HEK293 (cell line): ENCODE data around the gene BICC1.

ENCODE experiments used
- CTCF ChIA-PET: fragments of 350-600 bp; formaldehyde crosslinking; extraction: SDS; loops from one replicate; lab custom pipeline; 2021; ENCODE audit warnings: antibody characterized with exemption; lab: Yijun Ruan, JAX
- POLR2A ChIA-PET: fragments of 300-600 bp; formaldehyde crosslinking; extraction: SDS; loops from one replicate; lab custom pipeline; 2020; ENCODE audit warnings: antibody characterized with exemption, inconsistent platforms; lab: Yijun Ruan, JAX
- H3K27ac ChIP-seq: fragments of 200-500 bp; sonication (Bioruptor generic); 2 replicates; pipeline ENCODE4 v1.5.1; 2014; ENCODE audit warnings: low read depth, low read length, control low read depth, inconsistent platforms; ENCODE audit errors: extremely low read depth
- H3K36me3 ChIP-seq, 2 experiments: fragments of 200-500 bp in 1 of 2; sonication (Bioruptor generic) in 1 of 2; 1 replicate in 1 of 2; 2 replicates in 1 of 2; pipeline ENCODE4 v1.5.1; 2014 to 2017; ENCODE audit warnings: inconsistent platforms in 2 of 2, low read length in 2 of 2; ENCODE audit not compliant: control insufficient read depth in 2 of 2, insufficient read depth in 1 of 2
- H3K4me1 ChIP-seq: fragments of 200-500 bp; sonication (Bioruptor generic); 2 replicates; pipeline ENCODE4 v1.5.1; 2014; ENCODE audit warnings: mild to moderate bottlenecking, low read length, inconsistent platforms; ENCODE audit not compliant: control insufficient read depth, insufficient read depth
- H3K4me3 ChIP-seq: 2 replicates; pipeline ENCODE4 v1.5.1; 2011; ENCODE audit warnings: low read depth, mild to moderate bottlenecking, control low read depth, low read length, moderate library complexity
- H3K9me3 ChIP-seq: fragments of 200-500 bp; sonication (Bioruptor generic); 2 replicates; pipeline ENCODE4 v1.5.1; 2014; ENCODE audit warnings: low read depth, low read length, inconsistent platforms; ENCODE audit not compliant: control insufficient read depth, insufficient read depth
- GLI4 ChIP-seq: fragments of 450-650 bp; formaldehyde crosslinking; IDR thresholded peaks from 2 replicates; pipeline ENCODE4 v1.5.1; 2016; ENCODE audit warnings: missing biosample characterization, missing genetic modification characterization
- MZF1 ChIP-seq: fragments of 450-650 bp; formaldehyde crosslinking; IDR thresholded peaks from 2 replicates; pipeline ENCODE4 v1.5.1; 2017; ENCODE audit warnings: missing biosample characterization, missing genetic modification characterization, borderline replicate concordance
- SCRT1 ChIP-seq: fragments of 450-650 bp; formaldehyde crosslinking; IDR thresholded peaks from 2 replicates; pipeline ENCODE4 v1.5.1; 2016; ENCODE audit warnings: missing biosample characterization, missing genetic modification characterization, borderline replicate concordance
- SP3 ChIP-seq: fragments of 450-650 bp; formaldehyde crosslinking; IDR thresholded peaks from 2 replicates; pipeline ENCODE4 v1.5.1; 2016; ENCODE audit warnings: missing biosample characterization, missing genetic modification characterization
- ZBTB8A ChIP-seq: fragments of 450-650 bp; formaldehyde crosslinking; IDR thresholded peaks from 2 replicates; pipeline ENCODE4 v1.5.1; 2016; ENCODE audit warnings: missing biosample characterization, missing genetic modification characterization
- ZNF114 ChIP-seq: fragments of 450-650 bp; formaldehyde crosslinking; IDR thresholded peaks from 2 replicates; pipeline ENCODE4 v1.5.0; 2017; ENCODE audit warnings: missing biosample characterization, missing genetic modification characterization
- ZNF133 ChIP-seq: fragments of 450-650 bp; formaldehyde crosslinking; IDR thresholded peaks from 2 replicates; pipeline ENCODE4 v1.5.1; 2016; ENCODE audit warnings: missing biosample characterization, missing genetic modification characterization
- ZNF350 ChIP-seq: fragments of 450-650 bp; formaldehyde crosslinking; IDR thresholded peaks from 2 replicates; pipeline ENCODE4 v1.5.0; 2017; ENCODE audit warnings: missing biosample characterization, mild to moderate bottlenecking, missing genetic modification characterization
- ZNF529 ChIP-seq: fragments of 450-650 bp; formaldehyde crosslinking; IDR thresholded peaks from 2 replicates; pipeline ENCODE4 v1.5.1; 2017; ENCODE audit warnings: missing genetic modification characterization, missing biosample characterization; ENCODE audit not compliant: insufficient replicate concordance
- ZNF658 ChIP-seq: fragments of 450-650 bp; formaldehyde crosslinking; IDR thresholded peaks from 2 replicates; pipeline ENCODE4; 2016; ENCODE audit warnings: missing biosample characterization, missing genetic modification characterization
- ZNF692 ChIP-seq: fragments of 450-650 bp; formaldehyde crosslinking; IDR thresholded peaks from 2 replicates; pipeline ENCODE4 v1.5.1; 2016; ENCODE audit warnings: missing biosample characterization, missing genetic modification characterization
- TF ChIP-seq, protein P1 (sequence below): fragments of 450-650 bp; formaldehyde crosslinking; IDR thresholded peaks from 2 replicates; pipeline ENCODE4 v1.5.1; 2016; ENCODE audit warnings: missing biosample characterization, missing genetic modification characterization
- TF ChIP-seq, protein P2 (sequence below): fragments of 450-650 bp; formaldehyde crosslinking; IDR thresholded peaks from 2 replicates; pipeline ENCODE4 v1.5.1; 2016; ENCODE audit warnings: missing biosample characterization, missing genetic modification characterization, low read depth
- TF ChIP-seq, protein P3 (sequence below): fragments of 450-650 bp; IDR thresholded peaks from 2 replicates; pipeline ENCODE4 v1.5.1; 2018; ENCODE audit warnings: missing biosample characterization, missing genetic modification characterization

BICC1 gene

GRCh38 chr10:58467931-58468635 is 44.6 kb upstream of the BICC1 start (continued):
- TF ChIP-seq, protein P1, sequence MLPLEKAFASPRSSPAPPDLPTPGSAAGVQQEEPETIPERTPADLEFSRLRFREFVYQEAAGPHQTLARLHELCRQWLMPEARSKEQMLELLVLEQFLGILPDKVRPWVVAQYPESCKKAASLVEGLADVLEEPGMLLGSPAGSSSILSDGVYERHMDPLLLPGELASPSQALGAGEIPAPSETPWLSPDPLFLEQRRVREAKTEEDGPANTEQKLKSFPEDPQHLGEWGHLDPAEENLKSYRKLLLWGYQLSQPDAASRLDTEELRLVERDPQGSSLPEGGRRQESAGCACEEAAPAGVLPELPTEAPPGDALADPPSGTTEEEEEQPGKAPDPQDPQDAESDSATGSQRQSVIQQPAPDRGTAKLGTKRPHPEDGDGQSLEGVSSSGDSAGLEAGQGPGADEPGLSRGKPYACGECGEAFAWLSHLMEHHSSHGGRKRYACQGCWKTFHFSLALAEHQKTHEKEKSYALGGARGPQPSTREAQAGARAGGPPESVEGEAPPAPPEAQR = no peak
- TF ChIP-seq ZNF529 = no peak
- no peak for TF ChIP-seq SCRT1 (tag by site-specific recombination)
- TF ChIP-seq ZNF350 (tag by site-specific recombination) = no peak
- TF ChIP-seq GLI4 = no peak
- TF ChIP-seq, all 188 proteins: peak for 0

- ChIA-PET CTCF (interaction anchor here (0.7 to 1.5 kb wide), 2 partner anchors 12 to 29 kb away, joined by 3 to 4 read pairs; no protein-coding TSS in a partner anchor), POLR2A (no interaction called here)
- Histone ChIP-seq H3K9me3 (no peaks in the 10 kb centered on the region), H3K36me3 (no peaks in the 10 kb centered on the region), H3K4me3 (no peak overlapping the region), H3K4me1 (0 out of 2 replicates have a peak, but pooled peaks cover 5% of the 10 kb centered on the region), H3K27ac (no peak overlapping the region)
- TF ChIP-seq MZF1 (tag by site-specific recombination) = no peak
- TF ChIP-seq, protein P2, sequence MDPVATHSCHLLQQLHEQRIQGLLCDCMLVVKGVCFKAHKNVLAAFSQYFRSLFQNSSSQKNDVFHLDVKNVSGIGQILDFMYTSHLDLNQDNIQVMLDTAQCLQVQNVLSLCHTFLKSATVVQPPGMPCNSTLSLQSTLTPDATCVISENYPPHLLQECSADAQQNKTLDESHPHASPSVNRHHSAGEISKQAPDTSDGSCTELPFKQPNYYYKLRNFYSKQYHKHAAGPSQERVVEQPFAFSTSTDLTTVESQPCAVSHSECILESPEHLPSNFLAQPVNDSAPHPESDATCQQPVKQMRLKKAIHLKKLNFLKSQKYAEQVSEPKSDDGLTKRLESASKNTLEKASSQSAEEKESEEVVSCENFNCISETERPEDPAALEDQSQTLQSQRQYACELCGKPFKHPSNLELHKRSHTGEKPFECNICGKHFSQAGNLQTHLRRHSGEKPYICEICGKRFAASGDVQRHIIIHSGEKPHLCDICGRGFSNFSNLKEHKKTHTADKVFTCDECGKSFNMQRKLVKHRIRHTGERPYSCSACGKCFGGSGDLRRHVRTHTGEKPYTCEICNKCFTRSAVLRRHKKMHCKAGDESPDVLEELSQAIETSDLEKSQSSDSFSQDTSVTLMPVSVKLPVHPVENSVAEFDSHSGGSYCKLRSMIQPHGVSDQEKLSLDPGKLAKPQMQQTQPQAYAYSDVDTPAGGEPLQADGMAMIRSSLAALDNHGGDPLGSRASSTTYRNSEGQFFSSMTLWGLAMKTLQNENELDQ (tag by site-specific recombination) = no peak
- no peak for TF ChIP-seq ZNF114 (tag by site-specific recombination)
- TF ChIP-seq GLI4 = no peak
Measured at GRCh38 chr10:58473976-58474375, 38.7 kb upstream of the BICC1 start.

DNA sequence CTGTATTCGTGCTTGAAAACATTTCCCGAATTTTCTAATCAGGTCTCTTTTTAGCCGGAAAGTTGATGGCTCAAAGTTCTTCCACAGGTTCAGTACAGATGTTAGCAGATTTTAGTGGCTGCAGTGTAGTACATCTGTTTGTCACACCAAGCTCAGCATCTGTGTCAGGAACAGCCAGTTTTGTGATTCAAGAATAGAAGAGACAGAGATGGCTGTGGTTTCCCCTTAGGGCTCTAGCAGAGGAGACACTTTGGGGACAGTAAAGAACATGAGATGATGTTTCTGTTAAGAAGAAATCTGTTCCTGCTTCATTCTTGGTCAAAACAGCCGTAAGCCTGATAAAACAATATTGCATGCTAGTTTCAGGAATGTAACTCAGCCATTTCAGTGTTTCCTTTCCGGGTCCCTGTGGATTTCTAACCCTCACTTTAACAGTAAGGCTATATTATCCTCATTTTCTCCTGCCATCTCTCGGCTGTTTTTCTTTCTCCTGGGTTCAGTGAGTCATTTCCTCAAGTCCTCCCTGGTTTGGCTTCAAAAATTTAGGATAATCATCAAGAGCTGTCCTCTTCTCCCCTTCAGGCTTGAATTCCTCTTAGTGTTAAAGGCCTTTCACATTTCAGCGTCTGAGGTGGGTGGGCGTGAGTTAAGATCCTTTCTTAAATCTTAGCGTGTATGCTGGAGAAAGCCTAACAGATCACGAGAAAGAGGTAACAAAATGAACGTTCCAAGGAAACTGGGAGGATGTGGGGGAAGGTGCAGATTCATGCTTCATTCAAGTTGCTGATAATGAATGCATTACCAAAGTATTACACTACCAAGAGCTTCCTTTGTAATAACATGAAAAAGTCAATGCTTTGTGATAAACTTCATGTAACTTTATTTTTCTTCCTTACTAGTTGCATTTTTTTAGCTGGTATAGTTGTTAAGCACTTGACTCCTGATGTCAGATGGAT is 37.1 kb upstream of the BICC1 start:
- 0 out of 2 replicates have a peak, but pooled peaks cover 5% of the 10 kb centered on the region for H3K4me1 ChIP-seq
- no peak for TF ChIP-seq SP3
- TF ChIP-seq, protein P3, sequence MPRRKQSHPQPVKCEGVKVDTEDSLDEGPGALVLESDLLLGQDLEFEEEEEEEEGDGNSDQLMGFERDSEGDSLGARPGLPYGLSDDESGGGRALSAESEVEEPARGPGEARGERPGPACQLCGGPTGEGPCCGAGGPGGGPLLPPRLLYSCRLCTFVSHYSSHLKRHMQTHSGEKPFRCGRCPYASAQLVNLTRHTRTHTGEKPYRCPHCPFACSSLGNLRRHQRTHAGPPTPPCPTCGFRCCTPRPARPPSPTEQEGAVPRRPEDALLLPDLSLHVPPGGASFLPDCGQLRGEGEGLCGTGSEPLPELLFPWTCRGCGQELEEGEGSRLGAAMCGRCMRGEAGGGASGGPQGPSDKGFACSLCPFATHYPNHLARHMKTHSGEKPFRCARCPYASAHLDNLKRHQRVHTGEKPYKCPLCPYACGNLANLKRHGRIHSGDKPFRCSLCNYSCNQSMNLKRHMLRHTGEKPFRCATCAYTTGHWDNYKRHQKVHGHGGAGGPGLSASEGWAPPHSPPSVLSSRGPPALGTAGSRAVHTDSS (tag by site-specific recombination) = no peak
- no peak for TF ChIP-seq ZNF658 (tag by site-specific recombination)
- no peak for TF ChIP-seq ZNF133 (tag by site-specific recombination)
- no peak for TF ChIP-seq ZBTB8A (tag by site-specific recombination)
- TF ChIP-seq ZNF692 (tag by site-specific recombination) = no peak
- H3K9me3 ChIP-seq = no peaks in the 10 kb centered on the region
- CTCF ChIA-PET = interaction anchor here (0.9 to 1.9 kb wide), 5 partner anchors 9 to 60 kb away, joined by 3 to 4 read pairs (median 3); no protein-coding TSS in a partner anchor
- H3K27ac ChIP-seq = no peak overlapping the region
- no peaks in the 10 kb centered on the region for H3K36me3 ChIP-seq
- no peak overlapping the region for H3K4me3 ChIP-seq
- POLR2A ChIA-PET = interaction anchor here (1.2 kb wide), 1 partner anchor 38 kb away, joined by 4 read pairs; no protein-coding TSS in a partner anchor
